Measurements from ENCODE around the gene SLC30A2. TPM values are rescaled to one million over a fixed set of nuclear protein-coding genes. Genes with fewer than 3 reads are reported as not detected.
A peak's percentile ranks its signal among the peaks of the same experiment; 100 is the strongest.

SLC30A2 gene
- polyA plus RNA-seq, 1 donor from 2014 or later = 0.46 TPM

DNA sequence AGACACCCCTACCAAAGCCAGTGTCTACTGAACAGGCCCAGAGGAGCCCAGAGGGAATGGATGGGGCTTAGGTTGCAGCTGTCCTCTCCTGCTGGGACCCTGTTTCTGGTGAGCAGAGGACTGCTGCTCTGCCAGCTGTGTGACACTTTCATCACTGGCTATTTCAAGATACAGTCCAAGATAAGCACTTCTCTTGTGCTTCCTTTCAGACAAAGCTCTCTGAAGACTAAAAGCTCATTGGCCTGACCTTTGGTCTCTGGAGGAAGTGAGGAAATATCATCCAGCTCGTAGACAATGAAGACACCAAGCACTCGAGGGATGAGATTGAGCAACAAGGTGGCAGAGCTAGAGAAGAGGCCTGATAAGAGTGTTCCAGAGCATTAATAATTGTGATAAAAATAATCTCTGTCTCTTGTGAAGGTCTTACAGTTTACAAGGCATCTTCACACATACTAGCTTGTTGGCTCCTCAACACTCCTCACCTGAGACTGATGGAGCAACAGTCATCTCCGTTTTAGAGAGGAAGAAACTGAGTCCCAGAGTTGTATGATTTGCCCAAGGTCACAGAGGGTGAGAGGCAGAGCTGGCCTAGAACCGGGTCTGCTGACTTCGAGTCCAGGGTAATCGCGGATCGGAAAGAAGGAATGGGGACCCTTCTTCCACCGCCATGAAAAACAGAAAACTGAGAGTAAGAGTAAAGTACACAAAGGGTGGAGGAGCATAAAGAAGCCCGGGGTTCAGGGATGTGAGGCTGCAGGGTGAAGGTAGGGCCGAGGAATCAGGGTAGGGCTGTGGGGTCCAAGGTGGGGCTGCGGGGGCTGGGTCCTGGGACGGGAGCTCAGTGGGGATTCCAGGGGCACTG lies 48.7 kb downstream of the SLC30A2 start:
- no peaks in the 10 kb centered on the region for H3K9me2 ChIP-seq (ENCODE audit: insufficient read depth, low read length)
- peak overlapping the region; percentile 72 for H3K9ac ChIP-seq (ENCODE audit: low read length)
- peak overlapping the region; percentile 91 for H2AFZ ChIP-seq (ENCODE audit: low read depth, low read length)
- peak overlapping the region; percentile 73 for H3K27ac ChIP-seq (ENCODE audit: low read length)
- H3F3A ChIP-seq (ENCODE audit: insufficient read depth, low read length, poor library complexity, severe bottlenecking) = no peaks in the 10 kb centered on the region
- H3K27me3 ChIP-seq (ENCODE audit: insufficient read depth, low read depth, low read length) = no peaks in the 10 kb centered on the region
- TF ChIP-seq, protein P1, sequence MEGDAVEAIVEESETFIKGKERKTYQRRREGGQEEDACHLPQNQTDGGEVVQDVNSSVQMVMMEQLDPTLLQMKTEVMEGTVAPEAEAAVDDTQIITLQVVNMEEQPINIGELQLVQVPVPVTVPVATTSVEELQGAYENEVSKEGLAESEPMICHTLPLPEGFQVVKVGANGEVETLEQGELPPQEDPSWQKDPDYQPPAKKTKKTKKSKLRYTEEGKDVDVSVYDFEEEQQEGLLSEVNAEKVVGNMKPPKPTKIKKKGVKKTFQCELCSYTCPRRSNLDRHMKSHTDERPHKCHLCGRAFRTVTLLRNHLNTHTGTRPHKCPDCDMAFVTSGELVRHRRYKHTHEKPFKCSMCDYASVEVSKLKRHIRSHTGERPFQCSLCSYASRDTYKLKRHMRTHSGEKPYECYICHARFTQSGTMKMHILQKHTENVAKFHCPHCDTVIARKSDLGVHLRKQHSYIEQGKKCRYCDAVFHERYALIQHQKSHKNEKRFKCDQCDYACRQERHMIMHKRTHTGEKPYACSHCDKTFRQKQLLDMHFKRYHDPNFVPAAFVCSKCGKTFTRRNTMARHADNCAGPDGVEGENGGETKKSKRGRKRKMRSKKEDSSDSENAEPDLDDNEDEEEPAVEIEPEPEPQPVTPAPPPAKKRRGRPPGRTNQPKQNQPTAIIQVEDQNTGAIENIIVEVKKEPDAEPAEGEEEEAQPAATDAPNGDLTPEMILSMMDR (IDR thresholded peaks at IDR 0.05; ENCODE audit: poor library complexity, severe bottlenecking) = no peak
- no peak for TF ChIP-seq RAD21 (conservative IDR thresholded peaks at IDR 0.05)
- no peaks in the 10 kb centered on the region for H4K20me1 ChIP-seq (ENCODE audit: insufficient read depth)
- peak overlapping the region; percentile 74 for H3K4me3 ChIP-seq (ENCODE audit: low read length)
- H3K9me3 ChIP-seq (ENCODE audit: low read length) = no peaks in the 10 kb centered on the region
- H3K79me2 ChIP-seq (replicated peaks; ENCODE audit: insufficient read depth, low read length) = peaks cover 5% of the 10 kb centered on the region
- H3K36me3 ChIP-seq (ENCODE audit: insufficient read depth, low read length) = no peaks in the 10 kb centered on the region
- peak overlapping the region; percentile 69 for H3K4me2 ChIP-seq (ENCODE audit: low read length)

DNA sequence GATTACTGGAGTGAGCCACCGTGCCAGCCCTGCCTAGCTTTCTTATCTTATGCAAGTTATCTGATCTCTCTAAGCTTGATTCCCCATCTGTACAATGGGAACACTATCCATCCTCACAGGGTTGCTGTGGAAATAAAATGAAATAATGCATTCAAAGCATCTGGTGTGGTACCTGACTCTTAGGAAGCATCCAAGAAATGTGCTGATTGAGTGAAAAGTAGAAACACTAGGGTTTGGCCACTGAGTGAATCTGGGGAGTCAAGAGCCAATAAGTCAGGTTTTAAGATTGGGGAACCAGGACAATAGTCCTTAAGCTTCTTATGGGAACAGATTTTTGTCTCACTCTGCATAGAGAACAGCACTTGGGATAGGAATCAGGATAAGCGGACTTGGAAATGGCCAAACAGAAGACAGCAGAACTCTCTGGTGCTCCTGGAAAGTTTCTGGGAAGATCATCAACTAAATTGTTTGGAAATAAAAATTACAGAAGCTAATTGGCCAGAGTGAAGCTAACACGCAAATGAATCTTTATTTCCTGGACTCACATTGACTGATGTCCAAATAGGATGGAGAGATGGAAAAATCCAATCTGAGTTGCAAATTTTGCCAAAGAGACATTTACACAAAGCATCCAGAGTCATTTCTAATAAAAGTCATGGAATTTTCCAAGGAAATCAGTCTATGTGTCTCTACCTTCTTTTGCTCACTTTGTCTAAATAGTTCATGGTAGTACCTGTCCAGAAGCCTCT lies 51.3 kb downstream of the SLC30A2 start:
- Histone ChIP-seq H2AFZ (ENCODE audit: low read depth, low read length) (no peak overlapping the region), H3K27me3 (ENCODE audit: insufficient read depth, low read depth, low read length) (no peaks in the 10 kb centered on the region), H4K20me1 (ENCODE audit: insufficient read depth) (no peaks in the 10 kb centered on the region), H3K27ac (ENCODE audit: low read length) (no peak overlapping the region), H3K36me3 (ENCODE audit: insufficient read depth, low read length) (no peaks in the 10 kb centered on the region), H3K79me2 (replicated peaks; ENCODE audit: insufficient read depth, low read length) (peaks cover 5% of the 10 kb centered on the region), H3K4me3 (ENCODE audit: low read length) (no peak overlapping the region), H3K4me2 (ENCODE audit: low read length) (no peak overlapping the region), H3F3A (ENCODE audit: insufficient read depth, low read length, poor library complexity, severe bottlenecking) (no peaks in the 10 kb centered on the region), H3K9ac (ENCODE audit: low read length) (no peak overlapping the region), H3K9me2 (ENCODE audit: insufficient read depth, low read length) (no peaks in the 10 kb centered on the region), H3K9me3 (ENCODE audit: low read length) (no peaks in the 10 kb centered on the region)
- TF ChIP-seq EP300 (conservative IDR thresholded peaks at IDR 0.05; ENCODE audit: poor library complexity, severe bottlenecking) (no peak), TAF1 (IDR thresholded peaks at IDR 0.05; ENCODE audit: low read depth) (no peak), POLR2AphosphoS5 (IDR thresholded peaks at IDR 0.05) (no peak), EZH2 (IDR thresholded peaks at IDR 0.05; ENCODE audit: borderline replicate concordance, insufficient read depth, low read length, poor library complexity, severe bottlenecking) (no peak), SMC3 (conservative IDR thresholded peaks at IDR 0.05; ENCODE audit: poor library complexity) (no peak)
- TF ChIP-seq, protein P2, sequence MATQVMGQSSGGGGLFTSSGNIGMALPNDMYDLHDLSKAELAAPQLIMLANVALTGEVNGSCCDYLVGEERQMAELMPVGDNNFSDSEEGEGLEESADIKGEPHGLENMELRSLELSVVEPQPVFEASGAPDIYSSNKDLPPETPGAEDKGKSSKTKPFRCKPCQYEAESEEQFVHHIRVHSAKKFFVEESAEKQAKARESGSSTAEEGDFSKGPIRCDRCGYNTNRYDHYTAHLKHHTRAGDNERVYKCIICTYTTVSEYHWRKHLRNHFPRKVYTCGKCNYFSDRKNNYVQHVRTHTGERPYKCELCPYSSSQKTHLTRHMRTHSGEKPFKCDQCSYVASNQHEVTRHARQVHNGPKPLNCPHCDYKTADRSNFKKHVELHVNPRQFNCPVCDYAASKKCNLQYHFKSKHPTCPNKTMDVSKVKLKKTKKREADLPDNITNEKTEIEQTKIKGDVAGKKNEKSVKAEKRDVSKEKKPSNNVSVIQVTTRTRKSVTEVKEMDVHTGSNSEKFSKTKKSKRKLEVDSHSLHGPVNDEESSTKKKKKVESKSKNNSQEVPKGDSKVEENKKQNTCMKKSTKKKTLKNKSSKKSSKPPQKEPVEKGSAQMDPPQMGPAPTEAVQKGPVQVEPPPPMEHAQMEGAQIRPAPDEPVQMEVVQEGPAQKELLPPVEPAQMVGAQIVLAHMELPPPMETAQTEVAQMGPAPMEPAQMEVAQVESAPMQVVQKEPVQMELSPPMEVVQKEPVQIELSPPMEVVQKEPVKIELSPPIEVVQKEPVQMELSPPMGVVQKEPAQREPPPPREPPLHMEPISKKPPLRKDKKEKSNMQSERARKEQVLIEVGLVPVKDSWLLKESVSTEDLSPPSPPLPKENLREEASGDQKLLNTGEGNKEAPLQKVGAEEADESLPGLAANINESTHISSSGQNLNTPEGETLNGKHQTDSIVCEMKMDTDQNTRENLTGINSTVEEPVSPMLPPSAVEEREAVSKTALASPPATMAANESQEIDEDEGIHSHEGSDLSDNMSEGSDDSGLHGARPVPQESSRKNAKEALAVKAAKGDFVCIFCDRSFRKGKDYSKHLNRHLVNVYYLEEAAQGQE (IDR thresholded peaks at IDR 0.05; ENCODE audit: borderline replicate concordance) = no peak
- TF ChIP-seq, protein P1 (IDR thresholded peaks at IDR 0.05; ENCODE audit: poor library complexity, severe bottlenecking) = no peak
